GM12878 (cell line): ENCODE data around the gene ILF2. TPM values are rescaled to one million over a fixed set of nuclear protein-coding genes. Genes with fewer than 3 reads are reported as not detected.

ENCODE experiments used
- GABPA ChIP-seq: IDR thresholded peaks from 2 replicates; pipeline ENCODE4 v1.6.1; 2014; ENCODE audit warnings: antibody characterized with exemption, low read depth, mild to moderate bottlenecking, inconsistent platforms
- IKZF1 ChIP-seq: fragments of 450-650 bp; conservative IDR thresholded peaks from 2 replicates; pipeline ENCODE4 v1.6.1; 2017; ENCODE audit warnings: antibody characterized with exemption, mild to moderate bottlenecking
- MAX ChIP-seq: IDR thresholded peaks from 2 replicates; pipeline ENCODE4 v1.6.1; 2012; ENCODE audit warnings: low read depth, low read length, improper control_type of control experiment
- MEF2A ChIP-seq: IDR thresholded peaks from 2 replicates; pipeline ENCODE4 v1.6.1; 2011; ENCODE audit warnings: low read depth, mild to moderate bottlenecking, low read length, moderate library complexity; ENCODE audit not compliant: insufficient read depth
- MTA3 ChIP-seq: IDR thresholded peaks from 2 replicates; pipeline ENCODE4 v1.6.1; 2012; ENCODE audit warnings: low read length, inconsistent platforms, borderline replicate concordance
- MYC ChIP-seq: IDR thresholded peaks from 2 replicates; pipeline ENCODE4 v1.6.1; 2011; ENCODE audit warnings: mild to moderate bottlenecking, low read length, moderate library complexity, inconsistent platforms; ENCODE audit not compliant: insufficient read depth, insufficient replicate concordance, insufficient read length, severe bottlenecking
- NFYA ChIP-seq: IDR thresholded peaks from 2 replicates; pipeline ENCODE4 v1.6.1; 2011; ENCODE audit warnings: low read depth, mild to moderate bottlenecking, low read length, improper control_type of control experiment, borderline replicate concordance
- PRDM15 ChIP-seq: fragments of 450-650 bp; formaldehyde crosslinking; IDR thresholded peaks from 2 replicates; pipeline ENCODE4 v1.4.0; 2020; ENCODE audit warnings: mild to moderate bottlenecking, moderate library complexity
- RAD21 ChIP-seq: IDR thresholded peaks from 2 replicates; pipeline ENCODE4 v1.6.1; 2011; ENCODE audit warnings: mild to moderate bottlenecking, low read depth, low read length, moderate library complexity; ENCODE audit not compliant: insufficient read depth
- SP1 ChIP-seq: IDR thresholded peaks from one replicate; pipeline ENCODE4 v1.6.1; 2011; ENCODE audit warnings: low read depth, low read length
- SREBF2 ChIP-seq: IDR thresholded peaks from 2 replicates; pipeline ENCODE4 v1.6.1; 2012; ENCODE audit warnings: mild to moderate bottlenecking, low read length
- TCF7 ChIP-seq: IDR thresholded peaks from 2 replicates; pipeline ENCODE4 v1.6.1; 2014; ENCODE audit warnings: antibody characterized with exemption, borderline replicate concordance
- ZBTB11 ChIP-seq: fragments of 450-650 bp; formaldehyde crosslinking; IDR thresholded peaks from 2 replicates; pipeline ENCODE4 v1.5.0; 2022; ENCODE audit warnings: mild to moderate bottlenecking, missing genetic modification characterization
- ZSCAN29 ChIP-seq: fragments of 450-650 bp; IDR thresholded peaks from 2 replicates; pipeline ENCODE4 v1.6.1; 2017; ENCODE audit warnings: mild to moderate bottlenecking, moderate library complexity
- polyA plus RNA-seq, 11 experiments: library from polyadenylated mRNA; depleted of rRNA in 4 of 11; unstranded in 6 of 11; stranded (reverse) in 5 of 11; fragments of >200 nt; fragmentation: Nextera tagmentation in 4 of 11; fragmentation: Illumina TruSeq in 1 of 11; extraction: Ambion mirVana in 4 of 11; extraction: Trizol in 1 of 11; gene quantifications; 1 replicate in 1 of 11; 2 replicates in 10 of 11; pipeline versions ENCODE4 v1.2.1 to v1.2.3, GENCODE V29; 2011 to 2016; ENCODE audit warnings: inconsistent platforms in 2 of 11, missing spikeins in 2 of 11, low read depth in 1 of 11
- total RNA-seq, 4 experiments: library from RNA; depleted of rRNA in 3 of 4; stranded (reverse); fragments of >200 nt in 3 of 4; fragmentation: Illumina TruSeq in 1 of 4; extraction: Trizol in 1 of 4; gene quantifications; 2 replicates each; pipeline versions ENCODE4 v1.2.1 to v1.2.3, GENCODE V29; 2013 to 2021
- TF ChIP-seq, protein P1 (sequence below): fragments of 450-650 bp; IDR thresholded peaks from 2 replicates; pipeline ENCODE4 v1.6.1; 2017; ENCODE audit warnings: mild to moderate bottlenecking, low read depth, inconsistent platforms; ENCODE audit not compliant: poor library complexity, severe bottlenecking
- TF ChIP-seq, protein P2 (sequence below): fragments of 450-650 bp; IDR thresholded peaks from 2 replicates; pipeline ENCODE4 v1.6.1; 2016; ENCODE audit warnings: mild to moderate bottlenecking

Gene ILF2
- total and polyA plus RNA-seq, 10 of the 15 experiments (the other 5 are each of a cell fraction or from before 2014, with no cell fraction given), result 261 to 520 (median 449) TPM

GRCh38 chr1:153670859-153671627, at the start of gene ILF2 (continued):
- TF ChIP-seq NFYA, result no peak
- 0 out of 2 replicates have a peak, but pooled peaks have one; percentile 26 for TF ChIP-seq MEF2A
- TF ChIP-seq ZBTB11 (CRISPR knock-in tag), result no peak
- TF ChIP-seq SP1, result peak; percentile 95
- no peak; the same call in 1 of the 2 replicates for TF ChIP-seq TCF7
- no peak for TF ChIP-seq RAD21
- peak; percentile 95 for TF ChIP-seq ZSCAN29
- TF ChIP-seq GABPA, result peak; percentile 67
- TF ChIP-seq, protein P1, sequence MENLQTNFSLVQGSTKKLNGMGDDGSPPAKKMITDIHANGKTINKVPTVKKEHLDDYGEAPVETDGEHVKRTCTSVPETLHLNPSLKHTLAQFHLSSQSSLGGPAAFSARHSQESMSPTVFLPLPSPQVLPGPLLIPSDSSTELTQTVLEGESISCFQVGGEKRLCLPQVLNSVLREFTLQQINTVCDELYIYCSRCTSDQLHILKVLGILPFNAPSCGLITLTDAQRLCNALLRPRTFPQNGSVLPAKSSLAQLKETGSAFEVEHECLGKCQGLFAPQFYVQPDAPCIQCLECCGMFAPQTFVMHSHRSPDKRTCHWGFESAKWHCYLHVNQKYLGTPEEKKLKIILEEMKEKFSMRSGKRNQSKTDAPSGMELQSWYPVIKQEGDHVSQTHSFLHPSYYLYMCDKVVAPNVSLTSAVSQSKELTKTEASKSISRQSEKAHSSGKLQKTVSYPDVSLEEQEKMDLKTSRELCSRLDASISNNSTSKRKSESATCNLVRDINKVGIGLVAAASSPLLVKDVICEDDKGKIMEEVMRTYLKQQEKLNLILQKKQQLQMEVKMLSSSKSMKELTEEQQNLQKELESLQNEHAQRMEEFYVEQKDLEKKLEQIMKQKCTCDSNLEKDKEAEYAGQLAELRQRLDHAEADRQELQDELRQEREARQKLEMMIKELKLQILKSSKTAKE, result peak; percentile 95
- TF ChIP-seq, protein P2, sequence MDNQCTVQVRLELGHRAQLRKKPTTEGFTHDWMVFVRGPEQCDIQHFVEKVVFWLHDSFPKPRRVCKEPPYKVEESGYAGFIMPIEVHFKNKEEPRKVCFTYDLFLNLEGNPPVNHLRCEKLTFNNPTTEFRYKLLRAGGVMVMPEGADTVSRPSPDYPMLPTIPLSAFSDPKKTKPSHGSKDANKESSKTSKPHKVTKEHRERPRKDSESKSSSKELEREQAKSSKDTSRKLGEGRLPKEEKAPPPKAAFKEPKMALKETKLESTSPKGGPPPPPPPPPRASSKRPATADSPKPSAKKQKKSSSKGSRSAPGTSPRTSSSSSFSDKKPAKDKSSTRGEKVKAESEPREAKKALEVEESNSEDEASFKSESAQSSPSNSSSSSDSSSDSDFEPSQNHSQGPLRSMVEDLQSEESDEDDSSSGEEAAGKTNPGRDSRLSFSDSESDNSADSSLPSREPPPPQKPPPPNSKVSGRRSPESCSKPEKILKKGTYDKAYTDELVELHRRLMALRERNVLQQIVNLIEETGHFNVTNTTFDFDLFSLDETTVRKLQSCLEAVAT, result peak; percentile 57; the same call in 1 of the 2 replicates
- no peak for TF ChIP-seq PRDM15 (CRISPR knock-in tag)
- TF ChIP-seq MAX, result peak; percentile 74; the same call in 1 of the 2 replicates
- peak; percentile 94 for TF ChIP-seq IKZF1
- peak; percentile 55 for TF ChIP-seq MYC
- TF ChIP-seq MTA3, result peak; percentile 70; the same call in 1 of the 2 replicates
- TF ChIP-seq SREBF2, result peak; percentile 99
